GM10248 (cell line): ENCODE data around the gene EPHA2.

Experiments
- CTCF ChIA-PET: fragments of 300-600 bp; sonication (Branson Sonifier 250); formaldehyde crosslinking; extraction: SDS; loops from one replicate; lab custom pipeline; 2021; ENCODE audit warnings: antibody characterized with exemption; lab: Yijun Ruan, JAX
- POLR2A ChIA-PET: fragments of 350-650 bp; sonication (Branson Sonifier 250); formaldehyde crosslinking; extraction: SDS; loops from one replicate; lab custom pipeline; 2020; ENCODE audit warnings: antibody characterized with exemption; lab: Yijun Ruan, JAX
- DNase-seq: peaks from one replicate; pipeline ENCODE4 v3.0.0; 2012; ENCODE audit errors: extremely low spot score
- CTCF ChIP-seq: IDR thresholded peaks from 2 replicates; pipeline ENCODE4 v1.5.1; 2012; ENCODE audit warnings: mild to moderate bottlenecking, low read depth; ENCODE audit errors: extremely low read depth, missing control alignments, control extremely low read depth

EPHA2 gene

DNA sequence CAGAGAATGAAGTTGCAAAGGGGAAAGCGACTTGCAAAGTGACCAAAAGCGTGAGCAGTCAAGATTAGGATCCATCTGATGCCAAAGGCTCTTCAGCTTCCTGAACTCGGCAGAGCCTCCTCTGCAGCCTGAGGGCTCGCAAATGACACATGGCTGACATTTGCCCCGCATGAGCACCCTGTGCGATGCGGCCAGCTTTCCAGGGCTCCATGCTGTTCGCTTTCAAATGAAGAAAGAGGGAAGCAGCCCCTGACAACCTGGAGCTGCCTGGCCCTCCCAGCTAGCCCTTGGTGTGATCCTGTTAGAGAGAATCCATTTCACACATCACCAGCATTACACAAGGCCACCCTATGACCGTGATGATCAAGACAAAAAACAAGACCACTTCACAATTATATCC lies 62.3 kb downstream of the EPHA2 start:
- no peak for TF ChIP-seq CTCF
- POLR2A ChIA-PET = no interaction called here
- DNase-seq = no peak
- CTCF ChIA-PET = interaction anchor here (0.9 to 4.0 kb wide), 2 partner anchors 11 to 14 kb away, joined by 3 to 20 read pairs; no protein-coding TSS in a partner anchor

GRCh38 chr1:16092923-16093511 lies 62.9 kb downstream of the EPHA2 start:
- no peak for DNase-seq
- no peak for TF ChIP-seq CTCF
- POLR2A ChIA-PET = no interaction called here
- CTCF ChIA-PET = interaction anchor here (1.0 to 4.0 kb wide), 2 partner anchors 11 to 96 kb away, joined by 3 to 20 read pairs; no protein-coding TSS in a partner anchor

GRCh38 chr1:16092097-16092922 lies 63.6 kb downstream of the EPHA2 start:
- CTCF ChIA-PET = interaction anchor here (0.8 to 4.0 kb wide), 3 partner anchors 10 to 97 kb away, joined by 3 to 20 read pairs (median 3); no protein-coding TSS in a partner anchor
- no peak for TF ChIP-seq CTCF
- POLR2A ChIA-PET = no interaction called here
- DNase-seq = no peak

DNA sequence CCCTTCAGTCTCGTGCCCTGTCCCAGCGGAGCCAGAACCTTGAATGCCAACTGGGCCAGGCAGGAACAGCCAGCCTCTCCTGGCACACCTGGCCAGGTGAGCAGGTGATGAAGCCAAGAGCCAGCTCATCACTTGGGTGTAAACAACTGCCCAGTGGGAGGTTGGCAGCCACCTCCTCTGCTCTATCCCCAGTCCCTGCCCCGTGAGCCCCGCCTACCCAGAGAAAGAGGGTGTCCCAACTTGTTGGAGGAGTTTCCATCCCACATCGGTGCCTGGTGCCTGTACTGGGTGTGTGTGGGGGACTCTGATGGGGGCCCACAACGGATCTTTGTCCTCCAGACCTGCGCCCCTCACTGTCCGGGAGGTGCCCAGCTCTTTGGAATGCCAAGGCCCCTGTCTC lies 64.6 kb downstream of the EPHA2 start:
- ChIA-PET POLR2A (no interaction called here), CTCF (interaction anchor here (0.8 to 4.0 kb wide), 3 partner anchors 9 to 13 kb away, joined by 3 to 20 read pairs (median 3); no protein-coding TSS in a partner anchor)
- TF ChIP-seq CTCF = no peak
- DNase-seq = no peak

- no peak for DNase-seq
- CTCF ChIA-PET = interaction anchor here (1.5 kb wide), 1 partner anchor 11 kb away, joined by 3 read pairs; no protein-coding TSS in a partner anchor
- POLR2A ChIA-PET = no interaction called here
- TF ChIP-seq CTCF = no peak
These were observed 65.6 kb downstream of the EPHA2 start for GRCh38 chr1:16090076-16090826.

DNA sequence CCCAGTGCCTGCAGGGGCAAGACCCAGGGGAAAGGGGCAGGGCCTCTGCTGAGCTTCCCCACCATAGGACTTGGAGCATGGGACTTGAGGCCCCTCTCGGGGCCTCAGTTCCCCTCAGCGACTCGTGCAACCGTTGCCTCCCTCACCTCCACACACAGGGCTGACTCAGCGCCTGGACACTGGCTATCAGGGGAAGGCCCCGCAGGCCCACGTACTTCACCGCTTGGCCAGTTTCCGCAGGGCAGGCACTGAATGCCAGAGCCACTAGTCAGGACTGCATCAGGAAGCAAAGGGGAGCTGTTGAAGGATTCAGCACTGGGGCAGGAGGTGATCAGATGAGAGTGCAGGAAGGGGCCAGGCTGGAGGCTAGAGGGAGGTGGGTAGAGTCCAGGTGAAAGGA lies 66.9 kb downstream of the EPHA2 start:
- no peak for DNase-seq
- POLR2A ChIA-PET = no interaction called here
- no peak for TF ChIP-seq CTCF
- CTCF ChIA-PET = interaction anchor here (2.6 kb wide), 1 partner anchor 10 kb away, joined by 16 read pairs; no protein-coding TSS in a partner anchor
